HG02840 (cell line): Measurements from ENCODE around the gene MED29.
A peak's percentile ranks its signal among the peaks of the same experiment; 100 is the strongest.

Source experiments
- ATAC-seq: cut with Tn5 transposase; IDR thresholded peaks from one replicate; pipeline ENCODE4 v1.9.1; 2021; ENCODE audit warnings: mild to moderate bottlenecking, moderate library complexity, moderate number of reproducible peaks; ENCODE audit not compliant: unreplicated experiment, low FRiP score

Gene MED29

GRCh38 chr19:39390751-39391437, at the start of gene MED29, which contains the start of gene PAF1:
Gene MED29 (plus strand): TSS chr19:39391378. CDS start chr19:39391423, 45 bp downstream.
Gene PAF1 (minus strand): TSS chr19:39391106. CDS start chr19:39390864, 242 bp downstream.
- ATAC-seq = peak; percentile 88

DNA sequence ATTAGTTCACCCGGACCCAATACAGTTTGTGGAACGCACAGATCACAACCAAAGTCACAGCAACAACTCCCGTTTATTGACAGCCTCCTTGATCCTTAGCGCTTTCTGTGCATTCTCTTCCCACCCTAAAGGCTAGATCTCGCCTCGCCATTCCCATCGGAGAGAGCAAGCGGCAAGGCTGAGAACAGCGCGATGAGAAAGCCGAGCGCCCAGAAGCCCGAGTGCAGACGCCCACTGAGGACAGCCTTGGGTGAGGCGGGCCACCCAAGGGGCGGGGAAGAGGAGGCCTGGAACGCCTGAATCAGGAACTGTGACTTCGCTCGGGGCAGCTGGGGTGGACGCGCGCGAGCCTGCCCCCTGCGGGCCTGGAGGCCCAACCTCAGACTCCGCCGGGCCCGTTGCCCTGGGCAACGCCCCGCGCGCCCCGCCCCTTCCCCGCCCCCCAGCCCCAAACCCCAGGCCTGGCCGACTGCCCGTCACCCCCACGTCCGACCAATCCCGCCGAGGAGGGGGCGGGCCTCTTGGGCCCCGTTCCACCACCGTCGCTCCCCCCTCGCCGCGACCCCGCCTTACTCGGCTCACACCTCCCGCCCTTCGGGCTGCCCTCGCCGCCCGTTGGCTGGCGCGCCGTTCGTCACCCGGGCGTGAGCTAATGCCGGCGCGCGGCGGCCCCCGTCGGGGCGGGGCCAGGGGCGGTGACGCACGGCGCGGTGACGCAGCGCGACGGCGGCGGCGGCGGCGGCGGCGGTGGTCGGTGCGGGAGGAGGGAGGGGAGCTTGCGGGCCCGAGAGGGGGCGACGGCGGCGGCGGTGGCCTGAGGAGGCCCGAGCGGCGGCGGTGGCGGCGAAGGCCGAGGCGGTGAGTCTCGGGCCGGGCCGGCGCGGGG, 49.2 kb upstream of the MED29 start, which contains the start of gene SAMD4B:
TSS of gene SAMD4B (plus strand) at position 703 of the 886 bp plus-strand sequence. CDS start 14,473 bp downstream, outside the sequence.
- peak; percentile 86 for ATAC-seq

DNA sequence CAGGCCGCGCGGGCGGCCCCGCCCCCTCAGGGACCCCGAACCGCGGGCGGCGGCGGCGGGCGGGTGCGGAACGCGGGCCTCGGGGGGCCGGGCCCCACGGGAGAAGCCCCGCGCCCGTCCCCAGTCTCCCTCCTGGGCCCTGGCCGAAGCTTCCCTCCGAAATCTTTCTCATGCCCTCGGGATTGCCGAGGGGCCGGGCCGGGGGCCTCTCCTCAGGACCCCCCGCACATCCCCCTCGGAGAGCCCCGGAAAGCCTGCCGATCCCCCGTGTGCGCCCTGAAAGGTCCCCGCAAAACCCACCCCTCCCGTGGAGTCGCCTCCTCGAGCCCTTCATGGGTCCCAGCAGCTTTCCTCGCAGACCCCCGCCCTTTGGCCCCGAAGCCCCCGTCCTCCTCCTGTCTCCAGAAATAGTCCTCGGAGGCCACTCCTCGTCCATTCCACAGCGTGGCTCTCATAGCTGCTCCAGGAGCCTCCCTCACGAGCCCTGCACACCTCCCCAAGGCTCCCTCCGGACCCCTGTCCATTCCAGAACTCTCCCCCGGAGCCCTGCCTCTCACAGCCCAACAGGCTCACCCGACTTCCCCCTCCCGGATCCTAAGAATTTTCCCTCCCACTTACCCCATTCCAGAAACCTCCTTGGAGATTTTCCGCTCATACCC, 48.4 kb upstream of the MED29 start:
- ATAC-seq = peak; percentile 0

- no peak for ATAC-seq
Measured at GRCh38 chr19:39345956-39346355, 45.2 kb upstream of the MED29 start.

GRCh38 chr19:39347332-39348164, 43.6 kb upstream of the MED29 start:
- no peak for ATAC-seq

DNA sequence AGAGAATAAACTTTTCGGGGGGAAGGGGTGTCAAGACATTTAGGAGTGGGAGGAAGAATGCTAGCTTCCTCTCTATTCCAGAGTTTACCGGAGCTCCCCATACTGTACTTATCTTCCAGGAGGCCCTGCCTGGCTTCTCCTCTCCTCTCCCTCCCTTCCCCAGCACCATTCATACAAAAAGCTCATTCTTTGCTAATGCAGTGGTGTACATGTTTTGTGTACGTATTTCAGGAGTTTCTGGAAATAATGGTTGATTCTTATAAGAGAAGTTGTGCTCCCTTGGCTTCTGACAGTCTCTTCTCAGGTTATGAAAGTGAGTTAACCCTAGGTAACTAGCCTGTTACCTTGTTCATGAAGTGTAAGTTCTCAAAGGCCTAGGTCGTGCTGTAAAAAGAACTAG, 41.9 kb upstream of the MED29 start:
- ATAC-seq = no peak

GRCh38 chr19:39350156-39350555, 41.0 kb upstream of the MED29 start:
- ATAC-seq = no peak

- ATAC-seq = no peak
Measured at GRCh38 chr19:39351537-39352064, 39.6 kb upstream of the MED29 start.

DNA sequence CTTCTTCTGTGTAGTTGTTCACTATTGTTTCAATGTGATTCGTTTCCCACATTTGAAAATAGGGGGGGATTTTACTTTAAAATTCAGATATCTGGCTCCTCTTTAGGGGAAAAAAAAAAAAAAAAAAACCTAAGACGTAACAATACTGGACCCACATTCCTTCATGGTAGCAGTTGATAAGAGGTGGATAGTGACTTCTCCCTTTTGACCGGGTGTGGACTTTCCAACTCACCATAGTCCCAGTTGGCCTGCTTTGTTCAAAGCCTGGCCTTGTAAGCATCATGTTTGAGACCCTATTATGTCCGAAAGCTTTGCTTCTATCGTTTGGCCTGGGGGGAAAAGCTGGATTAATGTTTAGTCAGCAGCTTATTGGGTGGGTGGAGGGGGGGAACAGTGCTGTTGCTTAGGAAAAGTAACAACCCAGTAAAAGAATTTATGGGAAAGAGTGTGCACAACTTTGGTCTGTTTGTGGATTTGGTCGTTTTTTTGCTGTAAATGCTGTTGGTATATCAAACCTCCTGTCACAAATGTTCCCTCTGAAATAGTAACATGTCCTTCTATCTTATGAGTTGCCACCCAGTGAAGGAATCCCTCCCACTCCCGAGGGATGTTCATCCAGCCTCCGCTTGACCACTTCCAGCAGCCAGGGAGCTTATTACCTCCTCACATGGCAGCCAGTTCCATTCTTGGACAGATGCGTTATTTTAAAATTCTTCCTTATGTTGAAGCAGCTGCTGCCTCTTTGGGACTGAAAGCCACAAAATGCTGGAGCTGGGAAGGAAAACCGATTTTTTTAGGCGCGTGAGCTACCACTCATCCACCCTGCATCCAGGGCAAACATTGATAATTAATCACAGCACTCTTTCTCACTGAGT, 38.6 kb upstream of the MED29 start:
- ATAC-seq = no peak

GRCh38 chr19:39355253-39355652, 35.9 kb upstream of the MED29 start:
- ATAC-seq = no peak

DNA sequence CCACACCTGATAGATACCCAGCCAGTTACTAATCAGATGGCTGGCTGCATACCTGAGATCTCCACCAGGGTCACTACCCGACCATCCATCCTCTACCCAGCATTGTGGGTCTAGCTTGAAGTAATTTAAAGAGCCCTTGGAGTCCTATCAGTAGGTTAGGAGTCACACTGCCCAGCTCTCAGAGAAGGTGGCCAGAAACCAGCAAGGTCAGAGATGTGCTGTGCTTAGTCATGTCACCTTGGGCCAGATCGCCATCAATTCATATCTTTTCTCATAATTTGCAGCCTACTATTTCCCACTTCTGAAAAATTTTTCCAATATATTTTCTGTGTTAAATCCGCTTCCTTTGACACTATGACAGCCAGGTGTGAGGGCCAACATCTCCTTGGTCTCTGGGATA, 35.1 kb upstream of the MED29 start:
- no peak for ATAC-seq

- no peak for ATAC-seq
Measured at GRCh38 chr19:39356647-39357046, 34.5 kb upstream of the MED29 start.

- no peak for ATAC-seq
Measured at GRCh38 chr19:39359026-39359425, 32.2 kb upstream of the MED29 start.

GRCh38 chr19:39360599-39360998, 30.6 kb upstream of the MED29 start:
- ATAC-seq = no peak

- ATAC-seq = no peak
Measured at GRCh38 chr19:39362682-39363657, 28.2 kb upstream of the MED29 start.

- no peak for ATAC-seq
Measured at GRCh38 chr19:39363901-39364457, 27.2 kb upstream of the MED29 start.

- ATAC-seq = no peak
Measured at GRCh38 chr19:39365531-39365930, 25.6 kb upstream of the MED29 start.
